Lower leg skin (tissue), 3 donors: ENCODE data around the gene PEX7.

Experiments
- CTCF ChIP-seq, 3 donors: fragments of 450-650 bp; IDR thresholded peaks; one replicate each; pipeline ENCODE4 v1.5.1; 2016; ENCODE audit warnings: antibody characterized with exemption in 3 of 3, mild to moderate bottlenecking in 3 of 3, moderate library complexity in 2 of 3
- POLR2A ChIP-seq, 2 donors: fragments of 450-650 bp; IDR thresholded peaks; one replicate each; pipeline ENCODE4 v1.6.1; 2016 to 2017; ENCODE audit warnings: antibody characterized with exemption in 2 of 2, mild to moderate bottlenecking in 1 of 2, moderate library complexity in 1 of 2

- TF ChIP-seq CTCF (IDR thresholded peaks at IDR 0.05) (no peak), POLR2A (IDR thresholded peaks at IDR 0.05) (no peak)
Observed at GRCh38 chr6:136790411-136791295, 31.7 kb upstream of the PEX7 start.
